HEK293 (cell line): ENCODE results near the gene ASTN2.

Experiments used
- CTCF ChIA-PET: fragments of 350-600 bp; formaldehyde crosslinking; extraction: SDS; loops from one replicate; lab custom pipeline; 2021; ENCODE audit warnings: antibody characterized with exemption; lab: Yijun Ruan, JAX
- POLR2A ChIA-PET: fragments of 300-600 bp; formaldehyde crosslinking; extraction: SDS; loops from one replicate; lab custom pipeline; 2020; ENCODE audit warnings: antibody characterized with exemption, inconsistent platforms; lab: Yijun Ruan, JAX
- H3K27ac ChIP-seq: fragments of 200-500 bp; sonication (Bioruptor generic); 2 replicates; pipeline ENCODE4 v1.5.1; 2014; ENCODE audit warnings: low read depth, low read length, control low read depth, inconsistent platforms; ENCODE audit errors: extremely low read depth
- H3K36me3 ChIP-seq, 2 experiments: fragments of 200-500 bp in 1 of 2; sonication (Bioruptor generic) in 1 of 2; 1 replicate in 1 of 2; 2 replicates in 1 of 2; pipeline ENCODE4 v1.5.1; 2014 to 2017; ENCODE audit warnings: inconsistent platforms in 2 of 2, low read length in 2 of 2; ENCODE audit not compliant: control insufficient read depth in 2 of 2, insufficient read depth in 1 of 2
- H3K4me1 ChIP-seq: fragments of 200-500 bp; sonication (Bioruptor generic); 2 replicates; pipeline ENCODE4 v1.5.1; 2014; ENCODE audit warnings: mild to moderate bottlenecking, low read length, inconsistent platforms; ENCODE audit not compliant: control insufficient read depth, insufficient read depth
- H3K4me3 ChIP-seq: 2 replicates; pipeline ENCODE4 v1.5.1; 2011; ENCODE audit warnings: low read depth, mild to moderate bottlenecking, control low read depth, low read length, moderate library complexity
- H3K9me3 ChIP-seq: fragments of 200-500 bp; sonication (Bioruptor generic); 2 replicates; pipeline ENCODE4 v1.5.1; 2014; ENCODE audit warnings: low read depth, low read length, inconsistent platforms; ENCODE audit not compliant: control insufficient read depth, insufficient read depth
- EGR2 ChIP-seq: fragments of 450-650 bp; formaldehyde crosslinking; IDR thresholded peaks from 2 replicates; pipeline ENCODE4 v1.5.1; 2016; ENCODE audit warnings: low read depth, missing biosample characterization, missing genetic modification characterization
- GLI4 ChIP-seq: fragments of 450-650 bp; formaldehyde crosslinking; IDR thresholded peaks from 2 replicates; pipeline ENCODE4 v1.5.1; 2016; ENCODE audit warnings: missing biosample characterization, missing genetic modification characterization
- GLIS2 ChIP-seq: fragments of 450-650 bp; formaldehyde crosslinking; IDR thresholded peaks from 2 replicates; pipeline ENCODE4 v1.5.1; 2016; ENCODE audit warnings: missing biosample characterization, missing genetic modification characterization
- KLF1 ChIP-seq: fragments of 450-650 bp; formaldehyde crosslinking; IDR thresholded peaks from 2 replicates; pipeline ENCODE4 v1.5.1; 2016; ENCODE audit warnings: missing biosample characterization, missing genetic modification characterization
- MZF1 ChIP-seq: fragments of 450-650 bp; formaldehyde crosslinking; IDR thresholded peaks from 2 replicates; pipeline ENCODE4 v1.5.1; 2017; ENCODE audit warnings: missing biosample characterization, missing genetic modification characterization, borderline replicate concordance
- RBAK ChIP-seq: fragments of 450-650 bp; formaldehyde crosslinking; IDR thresholded peaks from 2 replicates; pipeline ENCODE4 v1.5.1; 2016; ENCODE audit warnings: missing biosample characterization, missing genetic modification characterization
- ZBTB48 ChIP-seq: fragments of 450-650 bp; formaldehyde crosslinking; IDR thresholded peaks from 2 replicates; pipeline ENCODE4 v1.5.1; 2016; ENCODE audit warnings: missing biosample characterization, missing genetic modification characterization
- ZBTB8A ChIP-seq: fragments of 450-650 bp; formaldehyde crosslinking; IDR thresholded peaks from 2 replicates; pipeline ENCODE4 v1.5.1; 2016; ENCODE audit warnings: missing biosample characterization, missing genetic modification characterization
- ZIC2 ChIP-seq: fragments of 450-650 bp; formaldehyde crosslinking; IDR thresholded peaks from 2 replicates; pipeline ENCODE4 v1.5.1; 2016; ENCODE audit warnings: missing biosample characterization, missing genetic modification characterization
- ZNF114 ChIP-seq: fragments of 450-650 bp; formaldehyde crosslinking; IDR thresholded peaks from 2 replicates; pipeline ENCODE4 v1.5.0; 2017; ENCODE audit warnings: missing biosample characterization, missing genetic modification characterization
- ZNF146 ChIP-seq: fragments of 450-650 bp; formaldehyde crosslinking; IDR thresholded peaks from 2 replicates; pipeline ENCODE4 v1.5.1; 2016; ENCODE audit warnings: missing biosample characterization, missing genetic modification characterization
- ZNF19 ChIP-seq: fragments of 450-650 bp; formaldehyde crosslinking; IDR thresholded peaks from 2 replicates; pipeline ENCODE4; 2016; ENCODE audit warnings: missing biosample characterization, missing genetic modification characterization, low read depth
- ZNF214 ChIP-seq: fragments of 450-650 bp; formaldehyde crosslinking; IDR thresholded peaks from 2 replicates; pipeline ENCODE4 v1.5.1; 2017; ENCODE audit warnings: missing biosample characterization, mild to moderate bottlenecking, missing genetic modification characterization, borderline replicate concordance
- ZNF239 ChIP-seq: fragments of 450-650 bp; formaldehyde crosslinking; IDR thresholded peaks from 2 replicates; pipeline ENCODE4 v1.5.1; 2016; ENCODE audit warnings: missing biosample characterization, missing genetic modification characterization
- ZNF335 ChIP-seq: fragments of 450-650 bp; formaldehyde crosslinking; conservative IDR thresholded peaks from 2 replicates; pipeline ENCODE4 v1.5.1; 2016; ENCODE audit warnings: missing biosample characterization, missing genetic modification characterization
- ZNF423 ChIP-seq: fragments of 450-650 bp; formaldehyde crosslinking; IDR thresholded peaks from 2 replicates; pipeline ENCODE4 v1.5.1; 2016; ENCODE audit warnings: missing biosample characterization, missing genetic modification characterization
- ZNF600 ChIP-seq: fragments of 450-650 bp; formaldehyde crosslinking; IDR thresholded peaks from 2 replicates; pipeline ENCODE4 v1.5.1; 2016; ENCODE audit warnings: missing biosample characterization, missing genetic modification characterization
- ZNF610 ChIP-seq: fragments of 450-650 bp; formaldehyde crosslinking; IDR thresholded peaks from 2 replicates; pipeline ENCODE4 v1.5.1; 2016; ENCODE audit warnings: missing biosample characterization, missing genetic modification characterization, borderline replicate concordance
- ZNF670 ChIP-seq: fragments of 450-650 bp; formaldehyde crosslinking; IDR thresholded peaks from 2 replicates; pipeline ENCODE4 v1.5.1; 2016; ENCODE audit warnings: missing biosample characterization, missing genetic modification characterization, low read depth
- ZNF747 ChIP-seq: fragments of 450-650 bp; formaldehyde crosslinking; IDR thresholded peaks from 2 replicates; pipeline ENCODE4 v1.5.1; 2016; ENCODE audit warnings: missing biosample characterization, missing genetic modification characterization
- ZNF76 ChIP-seq: fragments of 450-650 bp; formaldehyde crosslinking; IDR thresholded peaks from 2 replicates; pipeline ENCODE4; 2016; ENCODE audit warnings: low read depth, missing biosample characterization, missing genetic modification characterization, borderline replicate concordance
- ZNF785 ChIP-seq: fragments of 450-650 bp; formaldehyde crosslinking; IDR thresholded peaks from 2 replicates; pipeline ENCODE4 v1.5.1; 2016; ENCODE audit warnings: missing biosample characterization, missing genetic modification characterization
- ZNF843 ChIP-seq: fragments of 450-650 bp; formaldehyde crosslinking; IDR thresholded peaks from 2 replicates; pipeline ENCODE4 v1.5.1; 2016; ENCODE audit warnings: missing biosample characterization, missing genetic modification characterization
- TF ChIP-seq, protein P1 (sequence below): fragments of 450-650 bp; formaldehyde crosslinking; conservative IDR thresholded peaks from 2 replicates; pipeline ENCODE4 v1.5.1; 2016; ENCODE audit warnings: low read depth, missing biosample characterization, missing genetic modification characterization
- TF ChIP-seq, protein P2 (sequence below): fragments of 450-650 bp; formaldehyde crosslinking; IDR thresholded peaks from 2 replicates; pipeline ENCODE4 v1.5.1; 2017; ENCODE audit warnings: missing biosample characterization, missing genetic modification characterization
- TF ChIP-seq, protein P3 (sequence below): fragments of 450-650 bp; formaldehyde crosslinking; IDR thresholded peaks from 2 replicates; pipeline ENCODE4 v1.5.1; 2016; ENCODE audit warnings: missing biosample characterization, missing genetic modification characterization
- TF ChIP-seq, protein P4 (sequence below): fragments of 450-650 bp; formaldehyde crosslinking; IDR thresholded peaks from 2 replicates; pipeline ENCODE4 v1.5.1; 2016; ENCODE audit warnings: missing biosample characterization, missing genetic modification characterization
- TF ChIP-seq, protein P5 (sequence below): fragments of 450-650 bp; formaldehyde crosslinking; IDR thresholded peaks from 2 replicates; pipeline ENCODE4 v1.5.1; 2016; ENCODE audit warnings: missing biosample characterization, missing genetic modification characterization

ASTN2 gene

DNA sequence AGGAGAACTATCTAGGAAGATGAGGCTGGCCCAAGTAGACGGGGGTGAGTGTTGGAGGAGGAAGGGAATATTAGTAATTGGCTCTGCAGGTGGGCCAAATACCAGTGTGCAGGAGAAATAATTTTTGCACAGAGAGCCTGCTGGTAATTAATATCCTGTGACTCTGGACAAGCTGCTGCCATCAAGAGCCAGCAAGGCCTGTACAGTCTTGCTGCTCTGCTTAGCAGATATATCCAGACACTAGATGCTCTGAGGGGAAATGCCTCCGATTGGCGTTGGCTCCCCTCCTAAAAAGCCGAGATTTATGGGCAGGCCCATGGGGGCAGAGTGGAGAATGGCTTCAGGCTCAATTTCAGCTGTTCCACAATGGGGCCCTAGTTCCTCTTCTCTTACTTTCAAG, 29.6 kb upstream of the ASTN2 start:
- POLR2A ChIA-PET, result no interaction called here
- Histone ChIP-seq H3K36me3 (no peaks in the 10 kb centered on the region), H3K4me3 (no peak overlapping the region), H3K4me1 (no peaks in the 10 kb centered on the region)
- TF ChIP-seq ZNF335 (no peak), ZNF785 (tag by site-specific recombination) (no peak), ZNF114 (tag by site-specific recombination) (no peak), GLI4 (tag by site-specific recombination) (no peak), GLIS2 (no peak), KLF1 (tag by site-specific recombination) (no peak), ZNF423 (tag by site-specific recombination) (no peak), ZNF600 (tag by site-specific recombination) (no peak), EGR2 (tag by site-specific recombination) (no peak), ZNF843 (tag by site-specific recombination) (no peak), ZIC2 (tag by site-specific recombination) (no peak), ZNF239 (no peak), RBAK (tag by site-specific recombination) (no peak), ZNF19 (tag by site-specific recombination) (no peak), ZNF747 (tag by site-specific recombination) (no peak)
- TF ChIP-seq, protein P1, sequence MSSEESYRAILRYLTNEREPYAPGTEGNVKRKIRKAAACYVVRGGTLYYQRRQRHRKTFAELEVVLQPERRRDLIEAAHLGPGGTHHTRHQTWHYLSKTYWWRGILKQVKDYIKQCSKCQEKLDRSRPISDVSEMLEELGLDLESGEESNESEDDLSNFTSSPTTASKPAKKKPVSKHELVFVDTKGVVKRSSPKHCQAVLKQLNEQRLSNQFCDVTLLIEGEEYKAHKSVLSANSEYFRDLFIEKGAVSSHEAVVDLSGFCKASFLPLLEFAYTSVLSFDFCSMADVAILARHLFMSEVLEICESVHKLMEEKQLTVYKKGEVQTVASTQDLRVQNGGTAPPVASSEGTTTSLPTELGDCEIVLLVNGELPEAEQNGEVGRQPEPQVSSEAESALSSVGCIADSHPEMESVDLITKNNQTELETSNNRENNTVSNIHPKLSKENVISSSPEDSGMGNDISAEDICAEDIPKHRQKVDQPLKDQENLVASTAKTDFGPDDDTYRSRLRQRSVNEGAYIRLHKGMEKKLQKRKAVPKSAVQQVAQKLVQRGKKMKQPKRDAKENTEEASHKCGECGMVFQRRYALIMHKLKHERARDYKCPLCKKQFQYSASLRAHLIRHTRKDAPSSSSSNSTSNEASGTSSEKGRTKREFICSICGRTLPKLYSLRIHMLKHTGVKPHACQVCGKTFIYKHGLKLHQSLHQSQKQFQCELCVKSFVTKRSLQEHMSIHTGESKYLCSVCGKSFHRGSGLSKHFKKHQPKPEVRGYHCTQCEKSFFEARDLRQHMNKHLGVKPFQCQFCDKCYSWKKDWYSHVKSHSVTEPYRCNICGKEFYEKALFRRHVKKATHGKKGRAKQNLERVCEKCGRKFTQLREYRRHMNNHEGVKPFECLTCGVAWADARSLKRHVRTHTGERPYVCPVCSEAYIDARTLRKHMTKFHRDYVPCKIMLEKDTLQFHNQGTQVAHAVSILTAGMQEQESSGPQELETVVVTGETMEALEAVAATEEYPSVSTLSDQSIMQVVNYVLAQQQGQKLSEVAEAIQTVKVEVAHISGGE (tag by site-specific recombination), result no peak
- TF ChIP-seq, protein P2, sequence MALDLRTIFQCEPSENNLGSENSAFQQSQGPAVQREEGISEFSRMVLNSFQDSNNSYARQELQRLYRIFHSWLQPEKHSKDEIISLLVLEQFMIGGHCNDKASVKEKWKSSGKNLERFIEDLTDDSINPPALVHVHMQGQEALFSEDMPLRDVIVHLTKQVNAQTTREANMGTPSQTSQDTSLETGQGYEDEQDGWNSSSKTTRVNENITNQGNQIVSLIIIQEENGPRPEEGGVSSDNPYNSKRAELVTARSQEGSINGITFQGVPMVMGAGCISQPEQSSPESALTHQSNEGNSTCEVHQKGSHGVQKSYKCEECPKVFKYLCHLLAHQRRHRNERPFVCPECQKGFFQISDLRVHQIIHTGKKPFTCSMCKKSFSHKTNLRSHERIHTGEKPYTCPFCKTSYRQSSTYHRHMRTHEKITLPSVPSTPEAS (tag by site-specific recombination), result no peak
- TF ChIP-seq, protein P3, sequence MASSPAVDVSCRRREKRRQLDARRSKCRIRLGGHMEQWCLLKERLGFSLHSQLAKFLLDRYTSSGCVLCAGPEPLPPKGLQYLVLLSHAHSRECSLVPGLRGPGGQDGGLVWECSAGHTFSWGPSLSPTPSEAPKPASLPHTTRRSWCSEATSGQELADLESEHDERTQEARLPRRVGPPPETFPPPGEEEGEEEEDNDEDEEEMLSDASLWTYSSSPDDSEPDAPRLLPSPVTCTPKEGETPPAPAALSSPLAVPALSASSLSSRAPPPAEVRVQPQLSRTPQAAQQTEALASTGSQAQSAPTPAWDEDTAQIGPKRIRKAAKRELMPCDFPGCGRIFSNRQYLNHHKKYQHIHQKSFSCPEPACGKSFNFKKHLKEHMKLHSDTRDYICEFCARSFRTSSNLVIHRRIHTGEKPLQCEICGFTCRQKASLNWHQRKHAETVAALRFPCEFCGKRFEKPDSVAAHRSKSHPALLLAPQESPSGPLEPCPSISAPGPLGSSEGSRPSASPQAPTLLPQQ (tag by site-specific recombination), result no peak
- TF ChIP-seq, all 188 proteins: peak for 0
- no peak overlapping the region for H3K27ac ChIP-seq
- no peaks in the 10 kb centered on the region for H3K9me3 ChIP-seq
- CTCF ChIA-PET, result no interaction called here

DNA sequence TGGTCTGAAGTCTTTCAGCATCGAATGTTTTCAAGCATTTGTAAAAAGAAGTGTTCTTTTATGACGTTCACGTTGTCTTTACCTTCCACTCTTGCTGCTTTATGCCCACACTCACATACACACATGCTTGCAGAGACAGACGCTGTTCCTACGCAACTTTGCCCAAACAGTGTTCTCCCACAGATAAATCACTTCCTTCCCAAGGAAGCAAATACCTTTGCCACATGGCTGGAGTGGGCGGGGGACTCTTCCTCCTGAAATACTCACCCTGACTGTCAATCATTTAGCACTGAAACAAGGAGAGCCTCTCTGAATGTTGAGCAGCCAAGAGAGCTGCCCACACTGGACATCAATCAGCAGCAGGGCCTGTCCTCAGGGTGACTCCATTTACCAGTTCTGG, 22.4 kb upstream of the ASTN2 start:
- no peak overlapping the region for H3K4me3 ChIP-seq
- no peaks in the 10 kb centered on the region for H3K36me3 ChIP-seq
- no peaks in the 10 kb centered on the region for H3K9me3 ChIP-seq
- POLR2A ChIA-PET, result no interaction called here
- no peaks in the 10 kb centered on the region for H3K4me1 ChIP-seq
- CTCF ChIA-PET, result interaction anchor here (1.3 kb wide), 1 partner anchor 51 kb away, joined by 5 read pairs; no protein-coding TSS in a partner anchor
- H3K27ac ChIP-seq, result no peak overlapping the region
- TF ChIP-seq ZNF747 (tag by site-specific recombination) (no peak), ZNF670 (tag by site-specific recombination) (no peak), ZNF76 (tag by site-specific recombination) (no peak), ZNF610 (tag by site-specific recombination) (no peak), ZNF214 (tag by site-specific recombination) (no peak), MZF1 (tag by site-specific recombination) (no peak), ZBTB48 (tag by site-specific recombination) (no peak), ZNF146 (tag by site-specific recombination) (no peak), ZBTB8A (tag by site-specific recombination) (no peak)
- TF ChIP-seq, protein P4, sequence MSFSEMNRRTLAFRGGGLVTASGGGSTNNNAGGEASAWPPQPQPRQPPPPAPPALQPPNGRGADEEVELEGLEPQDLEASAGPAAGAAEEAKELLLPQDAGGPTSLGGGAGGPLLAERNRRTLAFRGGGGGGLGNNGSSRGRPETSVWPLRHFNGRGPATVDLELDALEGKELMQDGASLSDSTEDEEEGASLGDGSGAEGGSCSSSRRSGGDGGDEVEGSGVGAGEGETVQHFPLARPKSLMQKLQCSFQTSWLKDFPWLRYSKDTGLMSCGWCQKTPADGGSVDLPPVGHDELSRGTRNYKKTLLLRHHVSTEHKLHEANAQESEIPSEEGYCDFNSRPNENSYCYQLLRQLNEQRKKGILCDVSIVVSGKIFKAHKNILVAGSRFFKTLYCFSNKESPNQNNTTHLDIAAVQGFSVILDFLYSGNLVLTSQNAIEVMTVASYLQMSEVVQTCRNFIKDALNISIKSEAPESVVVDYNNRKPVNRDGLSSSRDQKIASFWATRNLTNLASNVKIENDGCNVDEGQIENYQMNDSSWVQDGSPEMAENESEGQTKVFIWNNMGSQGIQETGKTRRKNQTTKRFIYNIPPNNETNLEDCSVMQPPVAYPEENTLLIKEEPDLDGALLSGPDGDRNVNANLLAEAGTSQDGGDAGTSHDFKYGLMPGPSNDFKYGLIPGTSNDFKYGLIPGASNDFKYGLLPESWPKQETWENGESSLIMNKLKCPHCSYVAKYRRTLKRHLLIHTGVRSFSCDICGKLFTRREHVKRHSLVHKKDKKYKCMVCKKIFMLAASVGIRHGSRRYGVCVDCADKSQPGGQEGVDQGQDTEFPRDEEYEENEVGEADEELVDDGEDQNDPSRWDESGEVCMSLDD (tag by site-specific recombination), result no peak
- TF ChIP-seq, protein P5, sequence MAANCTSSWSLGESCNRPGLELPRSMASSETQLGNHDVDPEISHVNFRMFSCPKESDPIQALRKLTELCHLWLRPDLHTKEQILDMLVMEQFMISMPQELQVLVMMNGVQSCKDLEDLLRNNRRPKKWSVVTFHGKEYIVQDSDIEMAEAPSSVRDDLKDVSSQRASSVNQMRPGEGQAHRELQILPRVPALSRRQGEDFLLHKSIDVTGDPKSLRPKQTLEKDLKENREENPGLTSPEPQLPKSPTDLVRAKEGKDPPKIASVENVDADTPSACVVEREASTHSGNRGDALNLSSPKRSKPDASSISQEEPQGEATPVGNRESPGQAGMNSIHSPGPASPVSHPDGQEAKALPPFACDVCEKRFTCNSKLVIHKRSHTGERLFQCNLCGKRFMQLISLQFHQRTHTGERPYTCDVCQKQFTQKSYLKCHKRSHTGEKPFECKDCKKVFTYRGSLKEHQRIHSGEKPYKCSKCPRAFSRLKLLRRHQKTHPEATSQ (tag by site-specific recombination), result no peak
